Stimulated activated CD4-positive, alpha-beta T cell treated with anti-CD3 and anti-CD28 coated beads, TNF-alpha, amount 100 ng/mL, for 24 hours (primary cell): Measurements from ENCODE around the gene DYNLT4.

Experiments used
- DNase-seq, 3 experiments: peaks; one replicate each; pipeline ENCODE4 v3.0.0-alpha.2; 2020; ENCODE audit warnings: low read depth in 3 of 3

DYNLT4 gene

DNA sequence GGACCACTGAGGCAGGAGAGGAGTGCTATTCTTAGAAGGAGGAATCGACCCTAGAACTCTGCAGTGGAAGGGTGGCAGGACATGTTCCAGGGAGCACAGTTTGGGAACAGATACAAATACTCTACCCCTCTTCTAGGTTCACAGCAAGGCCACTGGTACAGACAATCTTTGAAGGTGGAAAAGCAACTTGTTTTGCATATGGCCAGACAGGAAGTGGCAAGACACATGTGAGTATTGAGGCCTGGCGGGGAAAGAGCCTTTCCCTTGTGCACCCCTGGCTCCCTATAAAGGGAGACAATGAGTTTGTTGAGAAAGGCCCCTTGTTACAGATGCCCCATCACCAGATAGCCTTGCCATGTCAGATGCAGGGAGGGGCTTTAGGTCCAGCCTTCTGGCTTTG lies 49.7 kb downstream of the DYNLT4 start:
- DNase-seq = no peak
